ENCODE measurements around the gene CP. TPM values are rescaled to one million over a fixed set of nuclear protein-coding genes. Genes with fewer than 3 reads are reported as not detected.
"Not testable (repeated sequence)": the region's sequence is repeated elsewhere in the genome, so short reads cannot be mapped to it uniquely, and the experiment has no call there.

CP gene
- polyA plus RNA-seq, 1 donor: 0.57 TPM

- no CpG with 5 or more reads among the region's 5 CpGs for WGBS (ENCODE audit: insufficient coverage, low lambda C conversion rate)
- H3K36me3 ChIP-seq (ENCODE audit: control insufficient read depth, insufficient read depth, low read length): no peaks in the 10 kb centered on the region
- no peak for DNase-seq
- H3K4me3 ChIP-seq (ENCODE audit: low read length): no peak overlapping the region
- H3K27me3 ChIP-seq (ENCODE audit: control insufficient read depth, insufficient read depth, low read length): no peaks in the 10 kb centered on the region
- H3K9me3 ChIP-seq (ENCODE audit: control insufficient read depth, low read depth, low read length): no peaks in the 10 kb centered on the region
- H3K4me1 ChIP-seq (ENCODE audit: control insufficient read depth, insufficient read depth, low read length): peaks cover 3% of the 10 kb centered on the region
- H3K27ac ChIP-seq (ENCODE audit: low read length): no peak overlapping the region
Observed at GRCh38 chr3:149247929-149248691, 26.5 kb upstream of the CP start.

GRCh38 chr3:149247008-149247710 lies 25.5 kb upstream of the CP start:
- Histone ChIP-seq H3K9me3 (ENCODE audit: control insufficient read depth, low read depth, low read length) (no peaks in the 10 kb centered on the region), H3K36me3 (ENCODE audit: control insufficient read depth, insufficient read depth, low read length) (no peaks in the 10 kb centered on the region), H3K27me3 (ENCODE audit: control insufficient read depth, insufficient read depth, low read length) (no peaks in the 10 kb centered on the region), H3K4me1 (ENCODE audit: control insufficient read depth, insufficient read depth, low read length) (peaks cover 3% of the 10 kb centered on the region), H3K4me3 (ENCODE audit: low read length) (no peak overlapping the region), H3K27ac (ENCODE audit: low read length) (no peak overlapping the region)
- no peak for DNase-seq
- 80% methylated on average over 1 of the region's 6 CpGs for WGBS (ENCODE audit: insufficient coverage, low lambda C conversion rate)

GRCh38 chr3:149245738-149246451 lies 24.3 kb upstream of the CP start:
- H3K27me3 ChIP-seq (ENCODE audit: control insufficient read depth, insufficient read depth, low read length): no peaks in the 10 kb centered on the region
- 67% methylated on average over 1 of the region's 3 CpGs for WGBS (ENCODE audit: insufficient coverage, low lambda C conversion rate)
- H3K36me3 ChIP-seq (ENCODE audit: control insufficient read depth, insufficient read depth, low read length): no peaks in the 10 kb centered on the region
- DNase-seq: peak; percentile 73 to 89
- no peaks in the 10 kb centered on the region for H3K9me3 ChIP-seq (ENCODE audit: control insufficient read depth, low read depth, low read length)
- H3K4me1 ChIP-seq (ENCODE audit: control insufficient read depth, insufficient read depth, low read length): peaks cover 3% of the 10 kb centered on the region
- H3K4me3 ChIP-seq (ENCODE audit: low read length): no peak overlapping the region
- peak overlapping the region; percentile 31 for H3K27ac ChIP-seq (ENCODE audit: low read length)

- H3K27ac ChIP-seq (ENCODE audit: low read length): no peak overlapping the region
- peak in 1 of 2 donors; percentile 49 for DNase-seq
- peaks cover 3% of the 10 kb centered on the region for H3K4me1 ChIP-seq (ENCODE audit: control insufficient read depth, insufficient read depth, low read length)
- H3K36me3 ChIP-seq (ENCODE audit: control insufficient read depth, insufficient read depth, low read length): no peaks in the 10 kb centered on the region
- no peak overlapping the region for H3K4me3 ChIP-seq (ENCODE audit: low read length)
- no peaks in the 10 kb centered on the region for H3K27me3 ChIP-seq (ENCODE audit: control insufficient read depth, insufficient read depth, low read length)
- no peaks in the 10 kb centered on the region for H3K9me3 ChIP-seq (ENCODE audit: control insufficient read depth, low read depth, low read length)
Observed at GRCh38 chr3:149243540-149243939, 21.9 kb upstream of the CP start.

- no peaks in the 10 kb centered on the region for H3K27me3 ChIP-seq (ENCODE audit: control insufficient read depth, insufficient read depth, low read length)
- H3K4me1 ChIP-seq (ENCODE audit: control insufficient read depth, insufficient read depth, low read length): peaks cover 13% of the 10 kb centered on the region
- no peaks in the 10 kb centered on the region for H3K9me3 ChIP-seq (ENCODE audit: control insufficient read depth, low read depth, low read length)
- H3K36me3 ChIP-seq (ENCODE audit: control insufficient read depth, insufficient read depth, low read length): no peaks in the 10 kb centered on the region
- WGBS (ENCODE audit: insufficient coverage, low lambda C conversion rate): no CpG with 5 or more reads among the region's 1 CpG
- DNase-seq: no peak
- no peak overlapping the region for H3K4me3 ChIP-seq (ENCODE audit: low read length)
- H3K27ac ChIP-seq (ENCODE audit: low read length): no peak overlapping the region
Observed at GRCh38 chr3:149239357-149239936, 17.8 kb upstream of the CP start.

GRCh38 chr3:149238268-149238667 lies 16.6 kb upstream of the CP start:
- DNase-seq; H3K9me3 ChIP-seq (ENCODE audit: control insufficient read depth, low read depth, low read length); H3K4me3 ChIP-seq (ENCODE audit: low read length); H3K27ac ChIP-seq (ENCODE audit: low read length); H3K36me3 ChIP-seq (ENCODE audit: control insufficient read depth, insufficient read depth, low read length); H3K27me3 ChIP-seq (ENCODE audit: control insufficient read depth, insufficient read depth, low read length): not testable (repeated sequence)
- no CpG with 5 or more reads among the region's 2 CpGs for WGBS (ENCODE audit: insufficient coverage, low lambda C conversion rate)
- peaks cover 13% of the 10 kb centered on the region for H3K4me1 ChIP-seq (ENCODE audit: control insufficient read depth, insufficient read depth, low read length)

GRCh38 chr3:149235599-149236424 lies 14.2 kb upstream of the CP start:
- Histone ChIP-seq H3K27me3 (ENCODE audit: control insufficient read depth, insufficient read depth, low read length) (no peaks in the 10 kb centered on the region), H3K36me3 (ENCODE audit: control insufficient read depth, insufficient read depth, low read length) (no peaks in the 10 kb centered on the region), H3K4me3 (ENCODE audit: low read length) (no peak overlapping the region), H3K27ac (ENCODE audit: low read length) (no peak overlapping the region), H3K9me3 (ENCODE audit: control insufficient read depth, low read depth, low read length) (no peaks in the 10 kb centered on the region), H3K4me1 (ENCODE audit: control insufficient read depth, insufficient read depth, low read length) (peaks cover 13% of the 10 kb centered on the region)
- peak in 1 of 2 donors; percentile 32 for DNase-seq
- WGBS (ENCODE audit: insufficient coverage, low lambda C conversion rate): no CpG with 5 or more reads among the region's 4 CpGs

GRCh38 chr3:149234671-149235245 lies 13.1 kb upstream of the CP start:
- Histone ChIP-seq H3K4me1 (ENCODE audit: control insufficient read depth, insufficient read depth, low read length) (peaks cover 13% of the 10 kb centered on the region), H3K4me3 (ENCODE audit: low read length) (no peak overlapping the region), H3K9me3 (ENCODE audit: control insufficient read depth, low read depth, low read length) (no peaks in the 10 kb centered on the region), H3K36me3 (ENCODE audit: control insufficient read depth, insufficient read depth, low read length) (no peaks in the 10 kb centered on the region), H3K27me3 (ENCODE audit: control insufficient read depth, insufficient read depth, low read length) (no peaks in the 10 kb centered on the region), H3K27ac (ENCODE audit: low read length) (no peak overlapping the region)
- WGBS (ENCODE audit: insufficient coverage, low lambda C conversion rate): no CpG with 5 or more reads among the region's 5 CpGs
- DNase-seq: no peak

GRCh38 chr3:149233323-149233722 lies 11.7 kb upstream of the CP start:
- no peaks in the 10 kb centered on the region for H3K9me3 ChIP-seq (ENCODE audit: control insufficient read depth, low read depth, low read length)
- no peak for DNase-seq
- no peaks in the 10 kb centered on the region for H3K27me3 ChIP-seq (ENCODE audit: control insufficient read depth, insufficient read depth, low read length)
- no peak overlapping the region for H3K4me3 ChIP-seq (ENCODE audit: low read length)
- WGBS (ENCODE audit: insufficient coverage, low lambda C conversion rate): no CpG with 5 or more reads among the region's 4 CpGs
- no peaks in the 10 kb centered on the region for H3K36me3 ChIP-seq (ENCODE audit: control insufficient read depth, insufficient read depth, low read length)
- H3K4me1 ChIP-seq (ENCODE audit: control insufficient read depth, insufficient read depth, low read length): peaks cover 13% of the 10 kb centered on the region
- no peak overlapping the region for H3K27ac ChIP-seq (ENCODE audit: low read length)

Data from large intestine (tissue), 3 donors.